Psoas muscle (tissue), 8 donors: Measurements from ENCODE around the gene PRMT1. TPM values are rescaled to one million over a fixed set of nuclear protein-coding genes. Genes with fewer than 3 reads are reported as not detected.

Experiments
- ATAC-seq, 4 donors: fragments of 200-7000 bp; cut with Tn5 transposase; one replicate each; pipeline ENCODE4 v1.9.1; 2020; ENCODE audit warnings: moderate library complexity in 3 of 4, mild to moderate bottlenecking in 2 of 4
- DNase-seq, 2 donors: peaks; one replicate each; pipeline ENCODE4 v3.0.0-alpha.2; 2020
- H3K27ac ChIP-seq: fragments of 200-600 bp; one replicate; pipeline ENCODE4 v1.8.0; 2022
- H3K27me3 ChIP-seq, 3 donors: fragments of 200-600 bp in 1 of 3; one replicate each; pipeline versions ENCODE4 v1.6.1 to v1.8.0; 2013 to 2022; ENCODE audit warnings: low read length in 2 of 3, mild to moderate bottlenecking in 2 of 3, moderate library complexity in 1 of 3; ENCODE audit not compliant: insufficient read depth in 3 of 3
- H3K36me3 ChIP-seq, 2 donors: fragments of 200-600 bp in 1 of 2; one replicate each; pipeline versions ENCODE4 v1.6.1 to v1.8.0; 2013 to 2022; ENCODE audit warnings: low read depth in 1 of 2, mild to moderate bottlenecking in 1 of 2, moderate library complexity in 1 of 2; ENCODE audit not compliant: insufficient read depth in 1 of 2
- H3K4me1 ChIP-seq: fragments of 200-600 bp; one replicate; pipeline ENCODE4 v1.8.0; 2022
- H3K4me3 ChIP-seq: fragments of 200-600 bp; one replicate; pipeline ENCODE4 v1.8.0; 2022; ENCODE audit warnings: mild to moderate bottlenecking
- H3K9me3 ChIP-seq: fragments of 200-600 bp; one replicate; pipeline ENCODE4 v1.8.0; 2022
- WGBS, 3 donors: extraction: QIAGEN DNeasy Blood & Tissue Kit; methylation state at CpG; one replicate each; pipeline versions ENCODE4 v1.1.6 to v1.1.7; 2013; 5-methylcytosine and 5-hydroxymethylcytosine counted together
- intact Hi-C, 2 donors: fragments of 100-400 bp; cut with DNase I; formaldehyde crosslinking; loops; one replicate each; pipeline versions ENCODE4 v1.11.0 to v1.14.2; 2022
- polyA plus RNA-seq, 3 donors: library from polyadenylated mRNA; stranded (reverse); fragments of 200-250 nt; gene quantifications; one replicate each; pipeline ENCODE4 v1.2.3, GENCODE V29; 2013
- total RNA-seq, 4 donors: library from RNA; stranded (reverse); fragmentation: NEBNext Ultra II Directional in 2 of 4; extraction: Animal tissue kit (Norgen Biotek cat#: 25700) in 2 of 4; gene quantifications; one replicate each; pipeline versions ENCODE4 v1.2.1 to v1.2.4, GENCODE V29; 2021 to 2023
- TF ChIP-seq, protein P1 (sequence below): fragments of 200-600 bp; IDR thresholded peaks from one replicate; pipeline ENCODE4 v1.8.0; 2022; ENCODE audit warnings: antibody characterized with exemption
- donor health status: healthy with polysubstance abuse.
- donor health status: DM: no; HTN: no; CAD: no; lungs with moderate emphysema.
- donor health status: Bipolar disorder and iron deficiency.
- donor health status: healthy.
- donor health status: DM: yes; HTN: yes; CAD: no.
- donor health status: DM: no; HTN: no; CAD: no.
- donor health status: DM: no; HTN: no; CAD: no.
- donor health status: DM: yes; HTN: yes; CAD: no.

The PRMT1 gene
- total and polyA plus RNA-seq, 7 donors, result 139 to 424 (median 208) TPM

DNA sequence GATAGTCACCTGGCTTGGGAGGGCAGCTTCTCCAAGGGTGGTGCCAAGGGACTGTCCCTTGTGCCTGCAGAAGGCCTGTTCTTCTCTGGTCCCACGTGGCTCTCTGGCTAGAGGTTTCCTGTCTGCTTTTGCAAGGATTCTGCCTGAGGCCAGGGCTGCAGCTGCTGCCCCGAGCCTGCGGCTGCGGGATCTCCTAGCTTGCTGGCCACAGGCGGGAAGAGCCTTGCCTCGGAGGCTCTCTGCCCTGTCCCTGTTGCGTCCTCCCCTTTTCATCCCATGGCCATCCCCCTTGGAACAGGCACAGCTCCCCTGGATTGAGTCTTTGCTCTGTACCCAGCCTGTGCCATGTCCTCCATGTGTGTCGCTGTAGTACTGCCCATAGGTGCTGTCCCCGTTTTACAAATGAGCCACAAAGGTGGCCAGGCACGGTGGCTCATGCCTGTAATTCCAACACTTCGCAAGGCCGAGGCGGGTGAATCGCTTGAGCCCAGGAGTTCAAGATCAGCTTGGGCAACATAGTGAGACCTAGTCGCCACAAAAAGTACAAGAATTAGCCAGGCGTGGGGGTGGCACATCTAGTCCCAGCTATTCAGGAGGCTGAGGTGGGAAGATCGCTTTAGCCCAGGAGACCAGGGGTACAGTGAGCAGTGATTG lies 20.5 kb upstream of the PRMT1 start:
- intact Hi-C loops, result no loop called here
- H3K4me3 ChIP-seq, result no peak overlapping the region
- H3K36me3 ChIP-seq, result peaks cover 9 to 93% of the 10 kb centered on the region in 2 donors
- H3K9me3 ChIP-seq, result no peaks in the 10 kb centered on the region
- TF ChIP-seq, protein P1, sequence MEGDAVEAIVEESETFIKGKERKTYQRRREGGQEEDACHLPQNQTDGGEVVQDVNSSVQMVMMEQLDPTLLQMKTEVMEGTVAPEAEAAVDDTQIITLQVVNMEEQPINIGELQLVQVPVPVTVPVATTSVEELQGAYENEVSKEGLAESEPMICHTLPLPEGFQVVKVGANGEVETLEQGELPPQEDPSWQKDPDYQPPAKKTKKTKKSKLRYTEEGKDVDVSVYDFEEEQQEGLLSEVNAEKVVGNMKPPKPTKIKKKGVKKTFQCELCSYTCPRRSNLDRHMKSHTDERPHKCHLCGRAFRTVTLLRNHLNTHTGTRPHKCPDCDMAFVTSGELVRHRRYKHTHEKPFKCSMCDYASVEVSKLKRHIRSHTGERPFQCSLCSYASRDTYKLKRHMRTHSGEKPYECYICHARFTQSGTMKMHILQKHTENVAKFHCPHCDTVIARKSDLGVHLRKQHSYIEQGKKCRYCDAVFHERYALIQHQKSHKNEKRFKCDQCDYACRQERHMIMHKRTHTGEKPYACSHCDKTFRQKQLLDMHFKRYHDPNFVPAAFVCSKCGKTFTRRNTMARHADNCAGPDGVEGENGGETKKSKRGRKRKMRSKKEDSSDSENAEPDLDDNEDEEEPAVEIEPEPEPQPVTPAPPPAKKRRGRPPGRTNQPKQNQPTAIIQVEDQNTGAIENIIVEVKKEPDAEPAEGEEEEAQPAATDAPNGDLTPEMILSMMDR, result no peak
- no peak for DNase-seq
- no peak overlapping the region for H3K27ac ChIP-seq
- H3K27me3 ChIP-seq, result no peaks in the 10 kb centered on the region
- H3K4me1 ChIP-seq, result no peaks in the 10 kb centered on the region
- ATAC-seq, result no peak
- WGBS, 3 donors, result 87 to 91% (median 89%) methylated on average over 17 of the region's 17 CpGs

DNA sequence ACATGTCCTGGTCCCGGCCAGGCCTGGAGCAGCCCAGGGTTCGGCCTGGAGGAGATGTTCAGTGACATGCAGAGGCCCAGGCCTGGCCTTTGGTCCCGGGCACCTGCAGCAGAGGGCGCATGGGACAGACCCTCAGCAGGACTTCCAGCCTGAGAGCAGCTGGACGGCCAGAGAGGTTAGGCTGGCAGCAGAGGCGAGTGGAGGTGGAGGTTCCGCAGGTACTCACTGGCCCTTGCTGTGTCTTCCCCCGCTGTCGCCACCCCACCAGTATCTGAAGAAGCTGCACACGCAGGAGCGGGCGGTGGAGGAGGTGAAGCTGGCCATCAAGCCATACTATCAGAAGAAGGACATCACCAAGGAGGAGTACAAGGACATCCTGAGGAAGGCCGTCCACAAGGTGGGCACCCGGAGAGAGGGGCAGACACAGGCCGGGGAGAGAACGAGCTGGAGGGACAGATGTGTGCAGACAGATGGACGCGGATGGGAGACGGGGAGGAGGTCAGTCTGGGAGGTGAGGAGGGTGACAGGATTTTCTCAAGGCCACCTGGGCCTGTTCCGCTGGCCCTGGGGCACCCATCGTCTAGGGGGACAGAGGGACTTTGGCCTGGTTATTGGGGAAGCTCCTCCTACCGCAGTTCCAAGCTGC lies 19.5 kb upstream of the PRMT1 start:
- intact Hi-C loops, result no loop called here

DNA sequence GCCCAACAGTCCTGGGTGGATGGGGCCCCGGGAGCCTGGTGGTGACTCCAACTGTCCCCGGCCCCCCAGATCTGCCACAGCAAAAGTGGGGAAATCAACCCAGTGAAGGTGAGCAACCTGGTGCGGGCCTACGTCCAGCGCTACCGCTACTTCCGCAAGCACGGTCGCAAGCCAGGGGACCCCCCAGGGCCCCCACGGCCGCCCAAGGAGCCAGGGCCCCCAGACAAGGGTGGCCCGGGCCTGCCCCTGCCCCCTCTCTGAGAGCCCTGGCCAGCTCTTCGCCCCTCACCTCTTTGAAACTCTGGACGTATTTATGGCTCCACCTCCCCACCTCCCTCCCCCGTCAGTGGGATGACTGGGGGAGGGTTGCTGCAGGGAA lies 18.9 kb upstream of the PRMT1 start:
- H3K4me3 ChIP-seq, result no peak overlapping the region
- TF ChIP-seq, protein P1, result no peak
- H3K27ac ChIP-seq, result no peak overlapping the region
- ATAC-seq (no peak), DNase-seq (no peak)
- H3K27me3 ChIP-seq, result no peaks in the 10 kb centered on the region
- H3K9me3 ChIP-seq, result no peaks in the 10 kb centered on the region
- intact Hi-C loops, result no loop called here
- 80 to 91% (median 87%) methylated on average over 11 to 15 of the region's 15 CpGs for WGBS, 3 donors
- peaks cover 9 to 96% of the 10 kb centered on the region in 2 donors for H3K36me3 ChIP-seq
- no peaks in the 10 kb centered on the region for H3K4me1 ChIP-seq

More for the DNA sequence above, 19.5 kb upstream of the PRMT1 start:
- Histone ChIP-seq H3K4me3 (no peak overlapping the region), H3K4me1 (no peaks in the 10 kb centered on the region), H3K9me3 (no peaks in the 10 kb centered on the region), H3K36me3 (peaks cover 9 to 98% of the 10 kb centered on the region in 2 donors), H3K27me3 (no peaks in the 10 kb centered on the region), H3K27ac (no peak overlapping the region)
- 88 to 91% (median 88%) methylated on average over 22 of the region's 22 CpGs for WGBS, 3 donors
- DNase-seq (no peak), ATAC-seq (no peak)
- TF ChIP-seq, protein P1, result no peak

DNA sequence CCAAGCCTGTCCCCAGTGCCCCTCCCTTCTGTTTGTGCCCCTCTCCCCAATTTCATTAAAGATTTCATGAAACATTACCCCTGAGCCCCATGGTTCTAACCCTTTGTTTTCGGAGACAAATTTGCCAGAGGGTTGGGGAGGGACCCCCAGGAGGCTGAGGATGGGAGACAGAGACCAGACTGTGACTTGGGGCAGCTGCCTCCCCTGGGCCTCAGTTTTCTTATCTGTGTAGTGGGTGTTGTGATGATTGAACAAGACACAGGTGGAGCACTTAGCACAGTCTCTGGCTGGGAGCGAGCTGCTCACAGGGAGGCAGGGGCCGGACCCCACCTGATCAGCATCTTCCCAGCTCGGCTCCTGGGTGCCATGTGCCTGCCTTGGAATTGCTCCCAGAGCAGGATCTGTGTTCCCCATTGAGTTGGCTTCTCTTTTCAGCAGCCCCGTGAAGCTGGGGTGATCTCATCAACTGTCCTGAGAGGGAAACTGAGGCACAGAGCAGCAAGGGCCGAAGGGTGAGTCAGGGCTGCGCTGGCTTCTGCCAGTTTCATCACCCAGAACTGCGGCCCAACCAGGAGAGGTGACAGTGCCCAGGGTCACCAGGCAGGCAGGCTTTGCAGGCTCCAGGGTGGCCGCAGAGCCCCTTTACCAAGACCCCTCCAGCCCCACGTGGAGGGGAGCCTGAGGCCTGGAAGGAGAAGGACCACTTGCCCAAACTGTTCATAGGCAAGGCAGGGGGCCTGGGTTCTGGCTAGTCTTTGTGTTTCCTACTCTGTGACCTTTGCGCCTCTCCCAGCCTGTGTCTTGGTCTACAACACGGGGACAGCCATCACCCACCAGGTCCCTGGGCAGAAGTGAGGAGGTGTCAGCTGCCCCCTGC lies 18.3 kb upstream of the PRMT1 start:
- Histone ChIP-seq H3K9me3 (no peaks in the 10 kb centered on the region), H3K36me3 (peaks cover 9 to 90% of the 10 kb centered on the region in 2 donors), H3K27me3 (no peaks in the 10 kb centered on the region), H3K4me1 (peaks cover under 1% of the 10 kb centered on the region), H3K27ac (no peak overlapping the region), H3K4me3 (no peak overlapping the region)
- no peak for DNase-seq
- ATAC-seq, result no peak
- WGBS, 3 donors, result 88 to 90% (median 88%) methylated on average over 12 of the region's 12 CpGs
- TF ChIP-seq, protein P1, result no peak
- intact Hi-C loops, result no loop called here
